SK-N-SH treated with all-trans-retinoic acid at 6 μM for 48 hours (cell line): Measurements from ENCODE around the gene NCSTN.

Experiments used
- ATAC-seq: fragments of 200-7000 bp; cut with Tn5 transposase; 3 replicates; pipeline ENCODE4 v1.9.1; 2020; ENCODE audit warnings: mild to moderate bottlenecking, moderate library complexity
- ARNTL ChIP-seq: fragments of 450-650 bp; formaldehyde crosslinking; IDR thresholded peaks from 2 replicates; pipeline ENCODE4 v1.5.0; 2020; ENCODE audit warnings: low read depth, mild to moderate bottlenecking, moderate library complexity, borderline replicate concordance
- CSDC2 ChIP-seq: fragments of 250-450 bp; sonication (Bioruptor Pico); IDR thresholded peaks from 2 replicates; pipeline ENCODE4 v1.5.0; 2020; ENCODE audit warnings: mild to moderate bottlenecking, moderate library complexity
- GLIS3 ChIP-seq: fragments of 250-450 bp; sonication (Bioruptor Pico); IDR thresholded peaks from 2 replicates; pipeline ENCODE4 v1.5.0; 2020; ENCODE audit warnings: mild to moderate bottlenecking, moderate library complexity
- ISL1 ChIP-seq: fragments of 250-450 bp; sonication (Bioruptor Pico); IDR thresholded peaks from 2 replicates; pipeline ENCODE4 v2.1.2; 2022; ENCODE audit warnings: mild to moderate bottlenecking, moderate library complexity
- OSR1 ChIP-seq: fragments of 250-450 bp; sonication (Bioruptor Pico); IDR thresholded peaks from 2 replicates; pipeline ENCODE4 v1.8.0; 2022; ENCODE audit warnings: moderate library complexity, mild to moderate bottlenecking, inconsistent platforms
- RARB ChIP-seq: fragments of 250-450 bp; sonication (Bioruptor Pico); IDR thresholded peaks from 2 replicates; pipeline ENCODE4 v1.8.0; 2021; ENCODE audit warnings: mild to moderate bottlenecking, moderate library complexity
- SNAI2 ChIP-seq: fragments of 250-450 bp; sonication (Bioruptor Pico); IDR thresholded peaks from 2 replicates; pipeline ENCODE4 v1.5.0; 2020; ENCODE audit warnings: mild to moderate bottlenecking, moderate library complexity
- TCF4 ChIP-seq: fragments of 250-450 bp; sonication (Bioruptor Pico); IDR thresholded peaks from 2 replicates; pipeline ENCODE4 v1.8.0; 2021; ENCODE audit warnings: mild to moderate bottlenecking, moderate library complexity, borderline replicate concordance
- TOX ChIP-seq: fragments of 250-450 bp; sonication (Bioruptor Pico); IDR thresholded peaks from 2 replicates; pipeline ENCODE4 v1.8.0; 2021; ENCODE audit warnings: mild to moderate bottlenecking, moderate library complexity, borderline replicate concordance
- ZFP3 ChIP-seq: fragments of 250-450 bp; sonication (Bioruptor Pico); IDR thresholded peaks from 2 replicates; pipeline ENCODE4 v1.5.0; 2020; ENCODE audit warnings: mild to moderate bottlenecking, moderate library complexity
- ZFP30 ChIP-seq: fragments of 450-650 bp; formaldehyde crosslinking; IDR thresholded peaks from 2 replicates; pipeline ENCODE4 v1.5.0; 2022; ENCODE audit warnings: mild to moderate bottlenecking, moderate library complexity
- ZNF565 ChIP-seq: fragments of 450-650 bp; formaldehyde crosslinking; conservative IDR thresholded peaks from 2 replicates; pipeline ENCODE4 v1.5.0; 2020; ENCODE audit warnings: low read depth, mild to moderate bottlenecking, moderate library complexity
- ZNF70 ChIP-seq: fragments of 450-650 bp; formaldehyde crosslinking; IDR thresholded peaks from 2 replicates; pipeline ENCODE4 v1.5.0; 2020; ENCODE audit warnings: mild to moderate bottlenecking, moderate library complexity
- ZNF8 ChIP-seq: fragments of 450-650 bp; formaldehyde crosslinking; IDR thresholded peaks from 2 replicates; pipeline ENCODE4 v1.5.0; 2020; ENCODE audit warnings: mild to moderate bottlenecking, moderate library complexity
- TF ChIP-seq, protein P1 (sequence below): fragments of 250-450 bp; sonication (Bioruptor Pico); IDR thresholded peaks from 2 replicates; pipeline ENCODE4 v1.8.0; 2020; ENCODE audit warnings: mild to moderate bottlenecking, moderate library complexity, borderline replicate concordance
- TF ChIP-seq, protein P2 (sequence below): fragments of 250-450 bp; sonication (Bioruptor Pico); IDR thresholded peaks from 2 replicates; pipeline ENCODE4 v1.8.0; 2021; ENCODE audit warnings: low read depth, mild to moderate bottlenecking, moderate library complexity, borderline replicate concordance
- TF ChIP-seq, protein P3 (sequence below): fragments of 250-450 bp; sonication (Bioruptor Pico); IDR thresholded peaks from 2 replicates; pipeline ENCODE4 v1.5.1; 2020; ENCODE audit warnings: low read depth, mild to moderate bottlenecking, moderate library complexity
- TF ChIP-seq, protein P4 (sequence below): fragments of 250-450 bp; sonication (Bioruptor Pico); IDR thresholded peaks from 2 replicates; pipeline ENCODE4 v1.5.0; 2020; ENCODE audit warnings: mild to moderate bottlenecking, moderate library complexity
- TF ChIP-seq, protein P5 (sequence below): fragments of 250-450 bp; sonication (Bioruptor Pico); IDR thresholded peaks from 2 replicates; pipeline ENCODE4 v1.5.1; 2021; ENCODE audit warnings: mild to moderate bottlenecking, moderate library complexity

NCSTN gene

DNA sequence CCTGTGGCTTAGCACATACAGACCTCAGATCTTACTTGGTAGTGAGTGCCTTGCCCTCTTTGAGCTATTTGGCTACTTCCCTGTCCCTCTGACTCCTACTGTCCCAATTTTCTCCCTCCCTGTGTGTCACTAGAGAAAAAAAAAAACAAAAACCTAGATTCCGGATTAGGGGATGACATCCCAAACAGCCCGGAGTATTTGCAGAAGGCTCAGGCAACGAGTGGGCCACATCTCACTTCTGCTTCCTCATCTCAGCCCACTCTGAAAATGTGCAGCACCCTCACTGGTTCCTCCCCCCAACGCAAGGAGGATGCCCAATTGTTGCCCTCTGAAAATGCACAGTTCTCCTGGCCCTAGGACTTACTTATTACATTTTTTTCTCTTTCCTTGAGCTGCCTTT, 28.6 kb downstream of the NCSTN start (continued):
- TF ChIP-seq, protein P1, sequence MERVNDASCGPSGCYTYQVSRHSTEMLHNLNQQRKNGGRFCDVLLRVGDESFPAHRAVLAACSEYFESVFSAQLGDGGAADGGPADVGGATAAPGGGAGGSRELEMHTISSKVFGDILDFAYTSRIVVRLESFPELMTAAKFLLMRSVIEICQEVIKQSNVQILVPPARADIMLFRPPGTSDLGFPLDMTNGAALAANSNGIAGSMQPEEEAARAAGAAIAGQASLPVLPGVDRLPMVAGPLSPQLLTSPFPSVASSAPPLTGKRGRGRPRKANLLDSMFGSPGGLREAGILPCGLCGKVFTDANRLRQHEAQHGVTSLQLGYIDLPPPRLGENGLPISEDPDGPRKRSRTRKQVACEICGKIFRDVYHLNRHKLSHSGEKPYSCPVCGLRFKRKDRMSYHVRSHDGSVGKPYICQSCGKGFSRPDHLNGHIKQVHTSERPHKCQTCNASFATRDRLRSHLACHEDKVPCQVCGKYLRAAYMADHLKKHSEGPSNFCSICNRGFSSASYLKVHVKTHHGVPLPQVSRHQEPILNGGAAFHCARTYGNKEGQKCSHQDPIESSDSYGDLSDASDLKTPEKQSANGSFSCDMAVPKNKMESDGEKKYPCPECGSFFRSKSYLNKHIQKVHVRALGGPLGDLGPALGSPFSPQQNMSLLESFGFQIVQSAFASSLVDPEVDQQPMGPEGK (CRISPR knock-in tag), result no peak
- TF ChIP-seq, protein P2, sequence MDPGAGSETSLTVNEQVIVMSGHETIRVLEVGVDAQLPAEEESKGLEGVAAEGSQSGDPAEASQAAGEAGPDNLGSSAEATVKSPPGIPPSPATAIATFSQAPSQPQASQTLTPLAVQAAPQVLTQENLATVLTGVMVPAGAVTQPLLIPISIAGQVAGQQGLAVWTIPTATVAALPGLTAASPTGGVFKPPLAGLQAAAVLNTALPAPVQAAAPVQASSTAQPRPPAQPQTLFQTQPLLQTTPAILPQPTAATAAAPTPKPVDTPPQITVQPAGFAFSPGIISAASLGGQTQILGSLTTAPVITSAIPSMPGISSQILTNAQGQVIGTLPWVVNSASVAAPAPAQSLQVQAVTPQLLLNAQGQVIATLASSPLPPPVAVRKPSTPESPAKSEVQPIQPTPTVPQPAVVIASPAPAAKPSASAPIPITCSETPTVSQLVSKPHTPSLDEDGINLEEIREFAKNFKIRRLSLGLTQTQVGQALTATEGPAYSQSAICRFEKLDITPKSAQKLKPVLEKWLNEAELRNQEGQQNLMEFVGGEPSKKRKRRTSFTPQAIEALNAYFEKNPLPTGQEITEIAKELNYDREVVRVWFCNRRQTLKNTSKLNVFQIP (CRISPR knock-in tag), result no peak
- TF ChIP-seq GLIS3 (CRISPR knock-in tag) (no peak), ZNF70 (CRISPR knock-in tag) (no peak)

DNA sequence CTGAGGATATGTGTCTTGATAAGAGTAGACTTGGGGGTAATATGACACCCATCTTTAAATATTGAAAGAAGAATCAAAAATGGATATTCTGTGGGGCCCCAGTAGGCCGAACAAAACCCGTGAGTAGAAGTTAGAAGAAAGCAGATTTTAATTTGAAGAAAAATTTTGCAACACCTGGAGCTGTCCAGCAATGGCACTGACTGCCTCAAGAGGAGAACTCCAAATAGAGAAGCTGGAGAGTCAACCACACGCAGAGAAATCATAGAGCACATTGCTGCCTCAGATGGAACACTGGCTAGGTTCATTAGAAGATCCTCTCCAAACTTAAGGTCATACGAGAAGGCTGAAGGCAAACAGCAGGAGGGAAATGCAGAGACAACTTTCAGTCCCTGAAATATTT, 30.5 kb downstream of the NCSTN start:
- TF ChIP-seq TOX (CRISPR knock-in tag) (no peak), ZNF70 (CRISPR knock-in tag) (no peak), CSDC2 (CRISPR knock-in tag) (no peak), RARB (CRISPR knock-in tag) (no peak), ZNF565 (CRISPR knock-in tag) (no peak), ZNF8 (no peak), TCF4 (no peak), ISL1 (CRISPR knock-in tag) (no peak), ARNTL (CRISPR knock-in tag) (no peak), SNAI2 (CRISPR knock-in tag) (no peak), OSR1 (no peak), ZFP3 (no peak)
- TF ChIP-seq, protein P3, sequence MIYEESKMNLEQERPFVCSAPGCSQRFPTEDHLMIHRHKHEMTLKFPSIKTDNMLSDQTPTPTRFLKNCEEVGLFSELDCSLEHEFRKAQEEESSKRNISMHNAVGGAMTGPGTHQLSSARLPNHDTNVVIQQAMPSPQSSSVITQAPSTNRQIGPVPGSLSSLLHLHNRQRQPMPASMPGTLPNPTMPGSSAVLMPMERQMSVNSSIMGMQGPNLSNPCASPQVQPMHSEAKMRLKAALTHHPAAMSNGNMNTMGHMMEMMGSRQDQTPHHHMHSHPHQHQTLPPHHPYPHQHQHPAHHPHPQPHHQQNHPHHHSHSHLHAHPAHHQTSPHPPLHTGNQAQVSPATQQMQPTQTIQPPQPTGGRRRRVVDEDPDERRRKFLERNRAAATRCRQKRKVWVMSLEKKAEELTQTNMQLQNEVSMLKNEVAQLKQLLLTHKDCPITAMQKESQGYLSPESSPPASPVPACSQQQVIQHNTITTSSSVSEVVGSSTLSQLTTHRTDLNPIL, result no peak
- TF ChIP-seq, protein P4, sequence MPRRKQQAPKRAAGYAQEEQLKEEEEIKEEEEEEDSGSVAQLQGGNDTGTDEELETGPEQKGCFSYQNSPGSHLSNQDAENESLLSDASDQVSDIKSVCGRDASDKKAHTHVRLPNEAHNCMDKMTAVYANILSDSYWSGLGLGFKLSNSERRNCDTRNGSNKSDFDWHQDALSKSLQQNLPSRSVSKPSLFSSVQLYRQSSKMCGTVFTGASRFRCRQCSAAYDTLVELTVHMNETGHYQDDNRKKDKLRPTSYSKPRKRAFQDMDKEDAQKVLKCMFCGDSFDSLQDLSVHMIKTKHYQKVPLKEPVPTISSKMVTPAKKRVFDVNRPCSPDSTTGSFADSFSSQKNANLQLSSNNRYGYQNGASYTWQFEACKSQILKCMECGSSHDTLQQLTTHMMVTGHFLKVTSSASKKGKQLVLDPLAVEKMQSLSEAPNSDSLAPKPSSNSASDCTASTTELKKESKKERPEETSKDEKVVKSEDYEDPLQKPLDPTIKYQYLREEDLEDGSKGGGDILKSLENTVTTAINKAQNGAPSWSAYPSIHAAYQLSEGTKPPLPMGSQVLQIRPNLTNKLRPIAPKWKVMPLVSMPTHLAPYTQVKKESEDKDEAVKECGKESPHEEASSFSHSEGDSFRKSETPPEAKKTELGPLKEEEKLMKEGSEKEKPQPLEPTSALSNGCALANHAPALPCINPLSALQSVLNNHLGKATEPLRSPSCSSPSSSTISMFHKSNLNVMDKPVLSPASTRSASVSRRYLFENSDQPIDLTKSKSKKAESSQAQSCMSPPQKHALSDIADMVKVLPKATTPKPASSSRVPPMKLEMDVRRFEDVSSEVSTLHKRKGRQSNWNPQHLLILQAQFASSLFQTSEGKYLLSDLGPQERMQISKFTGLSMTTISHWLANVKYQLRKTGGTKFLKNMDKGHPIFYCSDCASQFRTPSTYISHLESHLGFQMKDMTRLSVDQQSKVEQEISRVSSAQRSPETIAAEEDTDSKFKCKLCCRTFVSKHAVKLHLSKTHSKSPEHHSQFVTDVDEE (CRISPR knock-in tag), result no peak
- TF ChIP-seq, protein P2 (CRISPR knock-in tag), result no peak
- no peak for ATAC-seq

DNA sequence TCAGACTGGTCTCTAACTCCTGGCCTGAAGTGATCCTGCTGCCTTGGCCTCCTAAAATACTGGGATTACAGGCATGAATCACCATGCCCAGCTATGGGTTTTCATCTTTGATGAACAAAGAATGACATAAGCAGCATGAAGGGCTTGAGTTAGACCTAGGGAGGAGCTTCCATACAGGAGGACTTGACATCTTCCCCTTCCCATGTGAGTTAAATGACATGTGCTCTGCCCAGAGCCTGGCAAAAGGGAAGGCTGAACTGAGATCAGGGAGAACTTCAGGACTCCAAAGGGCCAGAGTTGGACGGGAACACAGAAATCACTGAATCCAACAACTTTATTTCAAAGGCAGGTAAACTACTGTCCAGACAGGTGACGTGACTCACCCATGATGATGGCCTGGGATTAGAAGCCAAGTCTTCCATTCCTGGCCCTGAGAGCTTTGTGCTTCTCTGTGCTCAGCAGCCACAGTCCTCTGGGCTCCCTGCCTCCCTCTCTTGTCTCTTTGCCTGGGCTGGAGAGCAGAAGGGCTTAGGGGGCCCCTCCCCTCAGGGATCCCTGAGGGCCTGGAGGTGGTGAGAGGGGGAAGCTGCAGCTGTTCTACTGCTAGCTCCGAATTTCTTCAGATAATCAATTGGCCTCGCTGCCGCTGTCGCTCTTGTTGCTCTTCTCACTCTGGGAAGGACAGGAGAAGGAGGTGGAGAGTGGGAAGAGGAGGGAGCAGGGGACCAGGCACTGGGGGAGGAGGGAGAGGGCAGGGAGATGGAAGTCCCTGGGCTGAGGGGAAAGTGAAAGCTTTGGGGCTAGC, 31.3 kb downstream of the NCSTN start:
- ATAC-seq, result no peak
- TF ChIP-seq ZNF565 (CRISPR knock-in tag) (no peak), ZFP30 (CRISPR knock-in tag) (no peak), RARB (CRISPR knock-in tag) (no peak), TCF4 (no peak), ZFP3 (no peak)
- TF ChIP-seq, protein P1 (CRISPR knock-in tag), result no peak
- TF ChIP-seq, protein P2 (CRISPR knock-in tag), result no peak
- TF ChIP-seq, protein P5, sequence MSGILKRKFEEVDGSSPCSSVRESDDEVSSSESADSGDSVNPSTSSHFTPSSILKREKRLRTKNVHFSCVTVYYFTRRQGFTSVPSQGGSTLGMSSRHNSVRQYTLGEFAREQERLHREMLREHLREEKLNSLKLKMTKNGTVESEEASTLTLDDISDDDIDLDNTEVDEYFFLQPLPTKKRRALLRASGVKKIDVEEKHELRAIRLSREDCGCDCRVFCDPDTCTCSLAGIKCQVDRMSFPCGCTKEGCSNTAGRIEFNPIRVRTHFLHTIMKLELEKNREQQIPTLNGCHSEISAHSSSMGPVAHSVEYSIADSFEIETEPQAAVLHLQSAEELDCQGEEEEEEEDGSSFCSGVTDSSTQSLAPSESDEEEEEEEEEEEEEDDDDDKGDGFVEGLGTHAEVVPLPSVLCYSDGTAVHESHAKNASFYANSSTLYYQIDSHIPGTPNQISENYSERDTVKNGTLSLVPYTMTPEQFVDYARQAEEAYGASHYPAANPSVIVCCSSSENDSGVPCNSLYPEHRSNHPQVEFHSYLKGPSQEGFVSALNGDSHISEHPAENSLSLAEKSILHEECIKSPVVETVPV (CRISPR knock-in tag), result no peak
